Astrocyte of the spinal cord (primary cell): ENCODE measurements around the gene FGF3.

Source experiments
- DNase-seq: peaks from one replicate; pipeline ENCODE4 v3.0.0; 2011; ENCODE audit warnings: low read depth, low spot score
- H3K4me3 ChIP-seq: 2 replicates; pipeline ENCODE4 v1.5.1; 2011; ENCODE audit warnings: low read depth, mild to moderate bottlenecking, low read length, moderate library complexity
- in situ Hi-C: cut with HindIII; loops from 2 replicates; pipeline ENCODE4 v1.10.0; 2017; ENCODE audit warnings: low sequenced_read_pairs
- TF ChIP-seq, protein P1 (sequence below): IDR thresholded peaks from 2 replicates; pipeline ENCODE4 v1.5.1; 2012; ENCODE audit warnings: low read depth, mild to moderate bottlenecking, low read length, inconsistent platforms

The FGF3 gene

DNA sequence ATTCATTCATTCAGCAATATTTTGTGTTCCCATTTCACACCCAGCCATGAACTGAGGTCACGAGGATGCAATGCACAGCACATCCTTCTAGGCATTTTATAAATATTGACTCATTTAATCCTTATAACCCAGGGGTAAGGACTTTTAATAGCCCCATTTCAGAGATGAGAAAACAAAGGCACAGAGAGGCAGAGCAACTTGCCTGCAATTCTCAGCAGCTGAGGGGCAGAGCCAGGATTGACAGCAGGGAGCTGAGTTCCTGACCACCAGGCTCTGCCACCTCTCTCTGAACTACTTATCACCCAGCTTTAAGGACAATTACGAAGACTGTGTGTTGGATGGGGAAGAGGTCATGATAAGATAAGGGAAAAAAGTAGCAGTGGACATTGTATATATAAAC, 12.8 kb upstream of the FGF3 start:
- H3K4me3 ChIP-seq: no peak overlapping the region
- in situ Hi-C loops: no loop called here
- no peak for DNase-seq
- TF ChIP-seq, protein P1, sequence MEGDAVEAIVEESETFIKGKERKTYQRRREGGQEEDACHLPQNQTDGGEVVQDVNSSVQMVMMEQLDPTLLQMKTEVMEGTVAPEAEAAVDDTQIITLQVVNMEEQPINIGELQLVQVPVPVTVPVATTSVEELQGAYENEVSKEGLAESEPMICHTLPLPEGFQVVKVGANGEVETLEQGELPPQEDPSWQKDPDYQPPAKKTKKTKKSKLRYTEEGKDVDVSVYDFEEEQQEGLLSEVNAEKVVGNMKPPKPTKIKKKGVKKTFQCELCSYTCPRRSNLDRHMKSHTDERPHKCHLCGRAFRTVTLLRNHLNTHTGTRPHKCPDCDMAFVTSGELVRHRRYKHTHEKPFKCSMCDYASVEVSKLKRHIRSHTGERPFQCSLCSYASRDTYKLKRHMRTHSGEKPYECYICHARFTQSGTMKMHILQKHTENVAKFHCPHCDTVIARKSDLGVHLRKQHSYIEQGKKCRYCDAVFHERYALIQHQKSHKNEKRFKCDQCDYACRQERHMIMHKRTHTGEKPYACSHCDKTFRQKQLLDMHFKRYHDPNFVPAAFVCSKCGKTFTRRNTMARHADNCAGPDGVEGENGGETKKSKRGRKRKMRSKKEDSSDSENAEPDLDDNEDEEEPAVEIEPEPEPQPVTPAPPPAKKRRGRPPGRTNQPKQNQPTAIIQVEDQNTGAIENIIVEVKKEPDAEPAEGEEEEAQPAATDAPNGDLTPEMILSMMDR: no peak

DNA sequence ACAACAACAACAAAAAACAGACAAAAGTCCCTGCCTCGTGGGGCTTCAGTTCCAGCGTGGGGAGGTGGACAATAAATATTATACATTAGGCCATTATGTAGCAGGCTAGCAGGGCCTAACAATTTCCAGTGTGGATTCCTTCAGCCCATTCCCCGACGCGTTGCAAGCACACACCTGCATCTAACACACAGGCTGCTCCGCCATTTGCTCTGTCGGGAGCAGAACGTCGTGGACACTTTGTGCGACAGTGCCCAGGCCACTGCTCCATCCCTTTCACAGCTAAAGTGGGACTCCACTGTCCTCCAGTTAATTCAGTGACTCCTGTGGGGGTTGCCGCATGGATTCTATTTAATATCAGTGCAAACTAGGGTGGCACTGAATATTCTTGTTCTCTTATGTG, 10.9 kb upstream of the FGF3 start:
- DNase-seq: no peak
- in situ Hi-C loops: no loop called here
- H3K4me3 ChIP-seq: no peak overlapping the region
- TF ChIP-seq, protein P1: no peak

DNA sequence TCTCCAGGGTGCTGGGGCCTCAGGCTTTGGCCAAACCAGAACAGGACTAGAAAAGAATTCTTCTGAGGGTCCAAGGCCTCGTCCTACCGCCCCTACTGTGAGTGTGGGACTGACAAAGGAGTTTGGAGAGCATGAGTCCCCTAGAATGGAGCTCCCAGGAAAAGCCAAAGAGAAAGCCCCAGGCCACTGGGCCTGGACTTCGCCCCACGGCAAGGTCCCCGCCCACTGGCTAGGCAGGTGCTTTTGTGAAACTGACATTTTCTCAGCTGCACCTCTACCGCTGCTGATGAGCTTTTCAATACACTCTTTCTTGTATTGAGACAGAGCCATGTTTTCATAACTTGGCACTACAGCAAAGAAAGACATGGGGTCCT, 9.7 kb upstream of the FGF3 start:
- no peak overlapping the region for H3K4me3 ChIP-seq
- DNase-seq: no peak
- in situ Hi-C loops: no loop called here
- TF ChIP-seq, protein P1: no peak

DNA sequence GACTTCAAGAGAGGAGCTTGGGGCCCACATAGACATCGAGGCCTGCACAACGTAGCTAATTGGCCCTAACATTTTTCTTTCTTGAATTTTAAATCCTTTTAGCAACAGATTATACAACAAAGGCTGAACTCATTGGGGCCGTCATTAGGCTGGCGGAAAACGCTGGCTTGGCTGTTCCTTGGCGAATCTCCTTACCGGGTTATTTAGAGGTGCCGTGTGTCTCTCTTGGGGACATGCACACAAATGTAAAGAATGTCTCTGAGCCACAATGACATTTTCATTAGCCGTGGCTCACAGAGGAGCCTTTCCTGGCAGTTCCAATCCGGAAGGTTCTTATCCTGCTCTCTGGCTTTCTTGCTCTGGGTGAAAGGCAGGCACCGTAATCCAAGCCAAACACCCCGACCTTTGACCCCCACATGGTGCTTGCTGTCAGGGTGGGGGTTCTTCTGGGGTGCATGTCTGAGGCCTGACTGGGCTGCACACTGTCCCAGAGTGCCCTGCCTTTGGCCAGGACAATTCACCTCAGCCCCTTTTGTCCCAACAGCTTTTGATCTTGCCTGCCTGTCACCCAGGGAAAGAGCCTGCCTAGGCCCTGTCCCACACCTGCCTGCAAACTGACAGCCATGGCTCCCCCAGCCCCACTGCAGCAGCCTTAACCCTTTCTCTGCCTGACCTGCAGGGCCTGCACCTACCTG, 9.2 kb upstream of the FGF3 start:
- TF ChIP-seq, protein P1: no peak
- H3K4me3 ChIP-seq: no peak overlapping the region
- DNase-seq: no peak
- in situ Hi-C loops: no loop called here

DNA sequence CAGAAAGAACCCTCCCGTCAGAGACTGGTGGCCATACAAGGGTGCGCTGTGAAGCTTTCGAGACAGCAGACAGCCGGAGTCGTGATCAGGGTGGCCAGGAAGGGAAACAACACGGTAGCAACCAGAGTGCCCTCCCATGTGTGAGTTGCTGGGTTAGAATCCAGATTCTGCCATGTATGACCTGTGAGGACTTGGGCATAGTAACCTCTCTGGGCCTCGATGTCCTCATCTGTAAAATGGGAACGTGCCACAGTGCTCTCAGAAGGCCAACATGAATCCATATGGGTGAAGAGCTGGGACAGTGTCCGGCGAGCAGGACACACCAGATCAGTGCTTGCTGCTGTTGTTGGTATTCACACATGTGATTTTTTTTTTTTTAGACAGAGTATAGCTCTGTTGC, 7.6 kb upstream of the FGF3 start:
- H3K4me3 ChIP-seq: no peak overlapping the region
- TF ChIP-seq, protein P1: no peak
- in situ Hi-C loops: no loop called here
- DNase-seq: no peak

DNA sequence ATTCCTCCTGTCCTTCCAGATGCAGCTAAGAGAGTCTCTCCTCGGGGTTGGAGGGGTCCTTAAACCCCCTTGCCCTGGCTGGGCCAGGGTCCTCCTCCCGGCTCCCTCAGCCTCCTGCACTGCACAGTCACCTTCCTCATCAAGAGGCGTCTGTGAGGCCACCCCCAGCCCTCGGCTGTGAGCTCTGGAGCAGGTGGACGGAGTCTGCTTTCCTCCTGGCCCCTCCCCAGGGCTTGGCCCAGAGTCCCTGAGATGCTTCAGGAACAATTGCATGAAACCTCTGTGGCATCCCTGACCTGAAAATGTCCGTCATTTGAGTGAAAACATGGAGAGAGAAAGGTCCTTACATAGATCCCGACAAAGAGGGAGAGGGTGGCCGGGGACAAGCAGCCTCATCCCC, 6.7 kb upstream of the FGF3 start:
- H3K4me3 ChIP-seq: no peak overlapping the region
- TF ChIP-seq, protein P1: no peak
- no peak for DNase-seq
- in situ Hi-C loops: no loop called here
